Measurements from ENCODE around the gene TLR8. TPM values are rescaled to one million over a fixed set of nuclear protein-coding genes. Genes with fewer than 3 reads are reported as not detected.

TLR8 gene
- total RNA-seq, 4 donors from 2014 or later: 0.63 to 1.8 (median 1.4) TPM

- H3K4me3 ChIP-seq: no peak overlapping the region
- peak overlapping the region in 2 of 4 donors; percentile 58 to 68 for H3K27ac ChIP-seq
- no peak for TF ChIP-seq EP300 (IDR thresholded peaks at IDR 0.05)
- TF ChIP-seq CTCF (IDR thresholded peaks at IDR 0.05): no peak
- no peak for TF ChIP-seq POLR2A (IDR thresholded peaks at IDR 0.05)
- peaks cover 0 to 12% (median under 1%) of the 10 kb centered on the region in 4 donors for H3K4me1 ChIP-seq
- no peaks in the 10 kb centered on the region for H3K27me3 ChIP-seq
- no peaks in the 10 kb centered on the region for H3K9me3 ChIP-seq
- DNase-seq (ENCODE audit: low spot score in 2 of 2): no peak
- WGBS, 2 donors: 74 to 90% methylated on average over 3 to 4 of the region's 4 CpGs
- no peaks in the 10 kb centered on the region for H3K36me3 ChIP-seq
Observed at GRCh38 chrX:12954981-12955380, 48.6 kb downstream of the TLR8 start.

- H3K9me3 ChIP-seq: no peaks in the 10 kb centered on the region
- H3K27me3 ChIP-seq: no peaks in the 10 kb centered on the region
- no peak for TF ChIP-seq CTCF (IDR thresholded peaks at IDR 0.05)
- no peak for TF ChIP-seq POLR2A (IDR thresholded peaks at IDR 0.05)
- TF ChIP-seq EP300 (IDR thresholded peaks at IDR 0.05): peak in 1 of 2 donors; percentile 37
- peaks cover 0 to 12% (median 0%) of the 10 kb centered on the region in 4 donors for H3K4me1 ChIP-seq
- peak overlapping the region; percentile 15 to 73 (median 70) for H3K27ac ChIP-seq
- no peak overlapping the region for H3K4me3 ChIP-seq
- 32 to 62% methylated on average over 5 to 20 of the region's 20 CpGs for WGBS, 2 donors
- H3K36me3 ChIP-seq: no peaks in the 10 kb centered on the region
- DNase-seq (ENCODE audit: low spot score in 2 of 2): peak in 1 of 2 donors; percentile 47
Observed at GRCh38 chrX:12955882-12956703, 49.7 kb downstream of the TLR8 start.

DNA sequence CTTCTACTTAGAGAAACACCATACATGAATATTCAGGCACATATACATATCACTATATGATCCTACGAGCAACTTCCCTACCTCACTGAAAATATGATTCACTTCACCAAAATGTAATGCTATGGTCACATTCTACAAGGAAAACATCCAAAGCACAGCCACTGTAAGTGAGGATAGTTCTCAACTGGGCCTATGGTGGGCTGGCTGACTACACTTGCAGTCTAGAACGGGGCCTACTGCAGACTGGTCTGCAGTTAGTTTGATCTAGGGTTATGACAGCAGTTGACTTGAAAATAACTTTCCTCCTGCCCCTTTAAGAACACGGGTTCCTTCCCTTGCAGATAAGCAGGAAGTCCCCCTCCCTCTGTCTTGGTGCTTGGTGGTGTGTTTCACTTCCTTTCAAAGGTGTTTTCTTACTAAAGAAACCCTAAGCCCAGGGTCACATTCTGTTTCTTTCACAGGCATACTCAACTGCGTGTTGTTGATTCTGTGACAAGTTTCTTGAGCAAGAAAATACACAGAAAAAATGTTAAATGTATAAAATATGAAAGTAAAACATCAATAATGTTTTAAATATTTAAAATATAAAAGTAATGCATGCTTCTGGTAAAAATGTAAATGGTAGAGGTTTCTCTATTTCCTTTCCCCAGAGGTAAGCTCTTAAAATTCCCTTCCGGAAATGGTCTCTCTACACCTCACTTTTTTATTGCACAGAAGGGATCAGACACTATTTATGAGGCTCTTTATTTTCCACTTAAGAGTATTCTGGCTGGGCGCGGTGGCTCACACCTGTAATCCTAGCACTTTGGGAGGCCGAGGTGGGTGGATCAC is 50.5 kb downstream of the TLR8 start:
- Histone ChIP-seq H3K27me3 (no peaks in the 10 kb centered on the region), H3K36me3 (no peaks in the 10 kb centered on the region), H3K4me3 (no peak overlapping the region), H3K27ac (peak overlapping the region; percentile 15 to 73 (median 70)), H3K9me3 (no peaks in the 10 kb centered on the region), H3K4me1 (peaks cover 0 to 12% (median 0%) of the 10 kb centered on the region in 4 donors)
- DNase-seq (ENCODE audit: low spot score in 2 of 2): no peak
- TF ChIP-seq CTCF (IDR thresholded peaks at IDR 0.05) (no peak), EP300 (IDR thresholded peaks at IDR 0.05) (peak in 1 of 2 donors; percentile 40)
- 59 to 72% methylated on average over 7 to 8 of the region's 8 CpGs for WGBS, 2 donors

GRCh38 chrX:12958059-12958458 is 51.6 kb downstream of the TLR8 start:
- DNase-seq (ENCODE audit: low spot score in 2 of 2): no peak
- peak overlapping the region in 1 of 4 donors; percentile 67 for H3K27ac ChIP-seq
- no peaks in the 10 kb centered on the region for H3K36me3 ChIP-seq
- TF ChIP-seq POLR2A (IDR thresholded peaks at IDR 0.05): no peak
- no peak for TF ChIP-seq EP300 (IDR thresholded peaks at IDR 0.05)
- TF ChIP-seq CTCF (IDR thresholded peaks at IDR 0.05): no peak
- H3K4me3 ChIP-seq: no peak overlapping the region
- WGBS, 2 donors: 58 to 67% methylated on average over 4 to 5 of the region's 5 CpGs
- H3K4me1 ChIP-seq: peaks cover 0 to 12% (median 0%) of the 10 kb centered on the region in 4 donors
- H3K9me3 ChIP-seq: no peaks in the 10 kb centered on the region
- H3K27me3 ChIP-seq: no peaks in the 10 kb centered on the region

Data from tibial nerve (tissue), 4 donors.